ENCODE data around the gene SBSN. TPM values are rescaled to one million over a fixed set of nuclear protein-coding genes. Genes with fewer than 3 reads are reported as not detected.

SBSN gene
- total and polyA plus RNA-seq, 10 of the 15 experiments (the other 5 are each of a cell fraction or from before 2014, with no cell fraction given), result 0.09 TPM; not detected in 9

- in situ Hi-C loops (cut with MboI) (no loop called here), intact Hi-C loops (cut with micrococcal nuclease; ENCODE audit: unreplicated experiment) (no loop called here)
- POLR2A ChIA-PET, result interaction anchor here (1.0 to 1.1 kb wide), 3 partner anchors 87 to 178 kb away, joined by 3 to 4 read pairs (median 3); partner anchors contain the start of gene COX6B1
- TF ChIP-seq KLF5 (IDR thresholded peaks at IDR 0.05; ENCODE audit: partially characterized antibody) (no peak), CEBPZ (IDR thresholded peaks at IDR 0.05; ENCODE audit: low read depth, low read length) (no peak), GABPA (IDR thresholded peaks at IDR 0.05; ENCODE audit: low read depth) (no peak), ATF3 (IDR thresholded peaks at IDR 0.05; ENCODE audit: borderline replicate concordance, extremely low read depth, low read depth, low read length) (no peak), PAX8 (IDR thresholded peaks at IDR 0.05) (no peak)
- Histone ChIP-seq H3K27me3 (replicated peaks in 1 of 2; ENCODE audit: control insufficient read depth in 2 of 2, insufficient read depth in 2 of 2, low read length in 1 of 2) (no peaks in the 10 kb centered on the region; a peak in 1 of 4 replicates), H3K36me3 (ENCODE audit: control insufficient read depth in 2 of 2, insufficient read depth in 2 of 2, low read length in 1 of 2) (no peaks in the 10 kb centered on the region), H3K4me2 (ENCODE audit: control insufficient read depth, insufficient read depth) (no peak overlapping the region), H3K9ac (ENCODE audit: control insufficient read depth, insufficient read depth, low read length) (no peak overlapping the region), H2AFZ (ENCODE audit: control insufficient read depth, low read depth, low read length) (no peak overlapping the region), H3K27ac (ENCODE audit: control insufficient read depth, insufficient read depth) (no peak overlapping the region), H4K20me1 (ENCODE audit: control insufficient read depth, insufficient read depth) (no peaks in the 10 kb centered on the region), H3K79me2 (ENCODE audit: control insufficient read depth, insufficient read depth, low read length) (no peaks in the 10 kb centered on the region), H3K4me1 (ENCODE audit: control insufficient read depth, insufficient read depth, low read length) (peaks cover 12% of the 10 kb centered on the region), H3K4me3 (no peak overlapping the region), H3K9me3 (replicated peaks; ENCODE audit: control insufficient read depth, insufficient read depth, low read length) (no peaks in the 10 kb centered on the region)
- RAD21 ChIA-PET (ENCODE audit: unreplicated experiment), result interaction anchor here (0.8 to 1.9 kb wide), 4 partner anchors 11 to 160 kb away, joined by 3 to 8 read pairs (median 6); no protein-coding TSS in a partner anchor
- CTCF ChIA-PET, result interaction anchor here (1.0 to 6.3 kb wide), 8 partner anchors 9 to 153 kb away, joined by 3 to 87 read pairs (median 8); no protein-coding TSS in a partner anchor
- FAIRE-seq, result no peak
- WGBS (ENCODE audit: insufficient coverage, insufficient replicate concordance, low lambda C conversion rate, missing lambda C conversion rate), result 58% methylated on average over 6 of the region's 7 CpGs
- no peak for DNase-seq (ENCODE audit: low read depth, low spot score)
- no peak for ATAC-seq
- SMC1A ChIA-PET (ENCODE audit: uncharacterized antibody, unreplicated experiment), result interaction anchor here (1.8 to 5.7 kb wide), 3 partner anchors 8 to 153 kb away, joined by 6 to 35 read pairs (median 10); no protein-coding TSS in a partner anchor
- BruUV-seq (replicated peaks), result no TSS peak
These were observed 22.1 kb downstream of the SBSN start for GRCh38 chr19:35506011-35506410.

All from GM12878 (cell line).